ENCODE results near the gene PPP3CA.

Gene PPP3CA

DNA sequence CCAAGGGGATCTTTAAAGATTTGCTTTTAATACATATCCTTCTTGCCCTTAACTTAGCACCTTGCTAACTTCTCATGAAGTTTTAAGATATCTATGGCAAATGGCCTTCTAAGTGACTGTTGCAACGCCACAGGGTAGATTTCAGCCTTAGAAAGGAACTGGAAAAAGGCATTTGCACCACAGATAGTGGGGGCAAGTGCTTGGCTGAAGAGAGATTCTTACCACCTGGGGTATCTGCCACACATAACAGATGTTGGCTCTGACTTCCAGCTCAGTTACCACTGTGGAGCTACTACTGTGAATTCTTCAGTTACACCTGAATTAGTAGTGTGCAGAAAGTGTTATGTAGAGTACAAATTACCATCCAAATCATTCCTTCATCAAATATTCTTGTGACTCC lies 302.6 kb downstream of the PPP3CA start:
- H3K27ac ChIP-seq, result no peak overlapping the region; the same call in 1 of the 2 replicates
- TF ChIP-seq, protein P1, sequence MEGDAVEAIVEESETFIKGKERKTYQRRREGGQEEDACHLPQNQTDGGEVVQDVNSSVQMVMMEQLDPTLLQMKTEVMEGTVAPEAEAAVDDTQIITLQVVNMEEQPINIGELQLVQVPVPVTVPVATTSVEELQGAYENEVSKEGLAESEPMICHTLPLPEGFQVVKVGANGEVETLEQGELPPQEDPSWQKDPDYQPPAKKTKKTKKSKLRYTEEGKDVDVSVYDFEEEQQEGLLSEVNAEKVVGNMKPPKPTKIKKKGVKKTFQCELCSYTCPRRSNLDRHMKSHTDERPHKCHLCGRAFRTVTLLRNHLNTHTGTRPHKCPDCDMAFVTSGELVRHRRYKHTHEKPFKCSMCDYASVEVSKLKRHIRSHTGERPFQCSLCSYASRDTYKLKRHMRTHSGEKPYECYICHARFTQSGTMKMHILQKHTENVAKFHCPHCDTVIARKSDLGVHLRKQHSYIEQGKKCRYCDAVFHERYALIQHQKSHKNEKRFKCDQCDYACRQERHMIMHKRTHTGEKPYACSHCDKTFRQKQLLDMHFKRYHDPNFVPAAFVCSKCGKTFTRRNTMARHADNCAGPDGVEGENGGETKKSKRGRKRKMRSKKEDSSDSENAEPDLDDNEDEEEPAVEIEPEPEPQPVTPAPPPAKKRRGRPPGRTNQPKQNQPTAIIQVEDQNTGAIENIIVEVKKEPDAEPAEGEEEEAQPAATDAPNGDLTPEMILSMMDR (conservative IDR thresholded peaks at IDR 0.05), result no peak

DNA sequence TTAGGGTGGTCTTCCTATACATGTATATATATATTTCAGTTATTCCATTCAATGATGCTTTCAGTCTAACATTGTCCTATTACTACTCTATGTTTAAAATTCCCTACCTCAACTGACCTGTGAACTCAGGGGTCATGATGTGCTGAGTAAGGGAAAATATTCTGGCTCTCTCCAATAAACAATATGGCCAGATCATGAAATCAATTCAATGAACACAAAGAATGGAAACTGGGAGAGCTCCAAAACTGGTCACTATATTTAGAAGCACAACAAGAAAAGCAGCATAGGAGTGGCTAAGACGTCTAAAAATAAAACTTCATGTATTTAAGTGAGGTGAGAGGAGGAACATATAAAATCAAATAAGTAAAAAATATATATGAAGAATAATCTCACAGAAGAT lies 304.5 kb downstream of the PPP3CA start:
- TF ChIP-seq, protein P1 (conservative IDR thresholded peaks at IDR 0.05), result no peak

DNA sequence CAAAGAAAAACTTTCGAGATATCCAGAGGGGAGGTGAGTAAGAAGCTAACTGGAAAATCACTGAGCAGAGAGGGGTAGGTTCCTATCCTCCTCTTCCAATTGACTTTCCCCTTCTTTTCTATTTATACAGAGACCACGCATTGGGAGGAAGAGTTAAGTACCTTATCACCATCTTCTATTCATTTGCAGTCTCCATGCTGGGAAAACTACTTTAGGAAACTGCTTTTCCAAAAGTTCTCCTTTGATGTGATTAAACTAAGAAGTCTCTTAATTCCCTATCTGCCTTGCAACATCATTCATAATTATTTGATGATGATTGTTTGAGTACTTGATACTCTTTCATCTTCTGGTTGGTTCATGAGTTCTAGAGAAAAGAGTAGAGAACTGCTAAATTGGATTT lies 306.6 kb downstream of the PPP3CA start:
- TF ChIP-seq, protein P1 (conservative IDR thresholded peaks at IDR 0.05), result no peak
- no peak overlapping the region for H3K27ac ChIP-seq

More for the DNA sequence above, 304.5 kb downstream of the PPP3CA start:
- H3K27ac ChIP-seq, result no peak overlapping the region

DNA sequence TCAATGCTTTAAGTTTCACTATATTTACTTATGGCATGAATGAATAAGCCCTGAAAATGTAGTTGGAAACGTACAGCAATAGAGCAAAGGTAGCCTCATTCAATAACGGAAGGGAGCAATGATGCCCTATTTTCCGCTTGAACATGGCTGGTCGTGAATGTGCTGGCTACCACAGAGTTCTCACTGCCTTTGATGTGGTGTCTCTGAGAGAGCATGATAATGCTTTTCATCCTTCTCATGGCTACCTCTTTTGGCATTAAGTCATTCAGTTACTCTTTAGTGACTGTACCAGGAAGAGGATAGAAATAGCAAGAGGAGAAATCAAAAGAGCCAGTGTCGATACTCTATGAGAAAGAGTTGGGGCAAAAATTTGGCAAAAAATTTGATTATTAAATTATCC lies 308.0 kb downstream of the PPP3CA start:
- TF ChIP-seq, protein P1 (conservative IDR thresholded peaks at IDR 0.05), result no peak
- H3K27ac ChIP-seq, result no peak overlapping the region

DNA sequence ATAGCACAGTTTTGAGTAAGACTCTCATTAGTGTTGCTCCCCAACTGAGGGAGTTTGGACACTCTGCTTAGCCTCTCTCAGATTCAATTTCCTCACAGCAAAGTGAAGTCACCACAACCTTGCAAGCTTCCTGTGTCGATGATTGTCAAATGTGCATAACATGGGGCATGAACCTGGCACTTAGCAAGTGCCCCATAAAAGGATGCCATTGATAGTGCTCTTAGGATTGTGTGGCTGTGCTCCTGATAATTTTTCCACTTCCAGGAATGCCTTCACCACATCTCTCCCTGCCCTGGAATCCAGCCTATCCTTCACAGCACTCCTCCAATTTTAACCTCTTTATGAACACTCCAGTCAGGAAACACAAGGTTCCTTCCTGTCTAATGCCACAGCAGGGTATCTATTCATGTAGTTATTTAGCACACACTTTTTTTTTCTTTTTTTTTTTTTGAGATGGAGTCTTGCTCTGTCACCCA lies 309.4 kb downstream of the PPP3CA start:
- TF ChIP-seq, protein P1 (conservative IDR thresholded peaks at IDR 0.05), result no peak
- H3K27ac ChIP-seq, result no peak overlapping the region

DNA sequence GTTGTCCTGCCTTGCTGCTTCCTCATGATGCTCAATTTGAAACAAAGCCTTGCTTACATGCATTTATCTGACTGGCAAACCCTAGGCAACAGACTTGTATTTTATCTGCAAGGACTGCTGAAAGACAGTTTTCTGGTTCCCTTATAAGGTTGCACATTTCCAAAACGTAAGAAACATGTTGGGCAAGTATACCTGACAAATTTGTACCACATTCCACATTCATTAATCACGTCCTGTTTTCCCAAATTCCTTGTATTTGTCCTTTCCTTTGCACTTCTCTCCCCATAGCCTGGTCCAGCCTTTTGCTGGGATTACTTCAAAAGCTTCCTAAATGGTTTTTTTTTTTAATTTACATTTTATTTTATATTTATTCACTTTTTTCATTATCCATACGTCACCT lies 310.1 kb downstream of the PPP3CA start:
- H3K27ac ChIP-seq, result no peak overlapping the region
- TF ChIP-seq, protein P1 (conservative IDR thresholded peaks at IDR 0.05), result no peak

DNA sequence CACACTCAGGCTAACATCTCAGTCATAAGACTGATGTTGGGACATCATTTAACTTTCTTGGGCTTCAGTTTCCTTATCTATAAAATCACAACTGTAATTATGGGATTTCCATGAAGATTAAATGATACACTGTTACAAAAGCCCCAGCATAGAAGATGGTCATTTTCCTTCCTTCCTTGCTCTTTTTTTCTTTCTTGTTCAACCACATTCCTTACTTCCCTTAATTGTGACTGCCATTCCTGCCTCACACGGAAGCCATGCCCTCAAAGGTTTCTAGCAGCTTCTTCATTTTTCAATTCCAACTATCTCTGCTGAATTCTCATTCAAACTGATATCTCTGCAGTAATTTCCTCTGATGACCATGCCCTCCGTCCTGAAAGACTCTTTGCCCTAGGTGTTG lies 311.8 kb downstream of the PPP3CA start:
- no peak overlapping the region for H3K27ac ChIP-seq
- TF ChIP-seq, protein P1 (conservative IDR thresholded peaks at IDR 0.05), result no peak
